Measurements from ENCODE around the gene FAF1.

FAF1 gene

DNA sequence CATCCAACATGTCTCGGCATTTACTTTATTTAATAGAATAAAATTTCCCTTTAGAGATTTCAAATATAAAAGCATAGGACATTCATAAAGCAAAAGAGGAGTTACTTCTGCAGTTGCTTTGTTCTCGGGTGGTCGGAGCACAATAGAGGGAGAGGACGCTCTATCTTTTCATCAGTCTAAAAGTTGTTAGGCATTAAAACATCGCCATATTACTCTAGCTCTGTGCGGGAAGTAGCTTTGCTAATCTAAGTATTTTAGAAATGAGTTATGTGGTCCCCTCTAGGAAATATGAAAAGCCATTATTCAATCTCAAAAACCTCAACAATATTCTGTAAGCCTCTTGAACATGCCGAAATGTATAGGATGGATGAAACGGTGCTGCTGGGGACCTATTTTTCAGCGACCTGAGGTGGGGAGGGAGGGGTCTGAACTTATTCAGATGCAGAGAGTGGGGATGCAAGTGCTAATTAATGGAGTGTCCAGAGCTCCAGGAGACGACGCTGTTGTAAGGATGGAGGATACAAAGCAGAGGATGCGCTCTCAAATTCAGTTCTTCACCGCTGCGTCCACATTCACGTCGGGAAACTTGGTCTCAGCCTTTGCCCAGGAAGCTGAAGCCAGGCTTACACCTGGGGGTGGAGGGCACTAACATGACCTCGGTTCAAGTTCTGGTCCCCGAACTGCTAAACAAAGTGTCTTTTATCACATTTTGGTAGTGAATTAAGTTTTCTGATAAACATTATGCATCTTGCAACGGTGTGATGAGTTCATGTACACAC lies 16.2 kb upstream of the FAF1 start (continued):
- TF ChIP-seq KLF8 (tag by site-specific recombination; IDR thresholded peaks at IDR 0.05) (no peak), ZNF600 (tag by site-specific recombination; IDR thresholded peaks at IDR 0.05) (peak; percentile 76), GLIS2 (tag by site-specific recombination; IDR thresholded peaks at IDR 0.05) (no peak), ZFP3 (tag by site-specific recombination; IDR thresholded peaks at IDR 0.05; ENCODE audit: low read depth) (no peak), ZSCAN16 (tag by site-specific recombination; IDR thresholded peaks at IDR 0.05) (no peak), ZNF223 (tag by site-specific recombination; IDR thresholded peaks at IDR 0.05) (no peak), HOXA7 (CRISPR knock-in tag; IDR thresholded peaks at IDR 0.05; ENCODE audit: borderline replicate concordance) (no peak), ZNF24 (tag by site-specific recombination; IDR thresholded peaks at IDR 0.05) (peak; percentile 72; the same call in 1 of the 2 replicates), ZNF324 (tag by site-specific recombination; IDR thresholded peaks at IDR 0.05) (no peak), ZNF10 (tag by site-specific recombination; IDR thresholded peaks at IDR 0.05) (no peak), ZNF157 (tag by site-specific recombination; IDR thresholded peaks at IDR 0.05) (no peak), ZNF777 (tag by site-specific recombination; IDR thresholded peaks at IDR 0.05; ENCODE audit: borderline replicate concordance) (0 out of 2 replicates have a peak, but pooled peaks have one; percentile 39), ZNF843 (tag by site-specific recombination; IDR thresholded peaks at IDR 0.05) (no peak), ZNF514 (tag by site-specific recombination; IDR thresholded peaks at IDR 0.05) (no peak), ZNF629 (tag by site-specific recombination; IDR thresholded peaks at IDR 0.05) (no peak), OVOL3 (tag by site-specific recombination; IDR thresholded peaks at IDR 0.05) (no peak), GLIS1 (tag by site-specific recombination; IDR thresholded peaks at IDR 0.05) (no peak; the same call in 1 of the 2 replicates), ZNF391 (tag by site-specific recombination; IDR thresholded peaks at IDR 0.05; ENCODE audit: borderline replicate concordance, low read depth) (no peak), SCRT1 (tag by site-specific recombination; IDR thresholded peaks at IDR 0.05; ENCODE audit: borderline replicate concordance) (no peak), ZNF670 (tag by site-specific recombination; IDR thresholded peaks at IDR 0.05; ENCODE audit: low read depth) (no peak), ZNF837 (tag by site-specific recombination; IDR thresholded peaks at IDR 0.05) (no peak), ZNF211 (tag by site-specific recombination; IDR thresholded peaks at IDR 0.05; ENCODE audit: low read depth) (no peak), ZNF585B (tag by site-specific recombination; IDR thresholded peaks at IDR 0.05) (no peak), ZNF626 (tag by site-specific recombination; IDR thresholded peaks at IDR 0.05) (no peak), ZBTB20 (tag by site-specific recombination; IDR thresholded peaks at IDR 0.05) (peak; percentile 76), ZNF529 (tag by site-specific recombination; IDR thresholded peaks at IDR 0.05; ENCODE audit: insufficient replicate concordance) (no peak), ZNF776 (tag by site-specific recombination; IDR thresholded peaks at IDR 0.05; ENCODE audit: borderline replicate concordance) (no peak), ZNF416 (tag by site-specific recombination; IDR thresholded peaks at IDR 0.05) (no peak), ZNF140 (tag by site-specific recombination; IDR thresholded peaks at IDR 0.05) (no peak), ZNF2 (tag by site-specific recombination; IDR thresholded peaks at IDR 0.05) (0 out of 2 replicates have a peak, but pooled peaks have one; percentile 59), ZNF677 (tag by site-specific recombination; IDR thresholded peaks at IDR 0.05) (no peak), KLF1 (tag by site-specific recombination; IDR thresholded peaks at IDR 0.05) (no peak), ZNF239 (tag by site-specific recombination; IDR thresholded peaks at IDR 0.05) (no peak), ZNF501 (tag by site-specific recombination; IDR thresholded peaks at IDR 0.05) (peak; percentile 53; the same call in 1 of the 2 replicates), ZNF560 (tag by site-specific recombination; IDR thresholded peaks at IDR 0.05; ENCODE audit: borderline replicate concordance) (no peak), ZNF114 (tag by site-specific recombination; IDR thresholded peaks at IDR 0.05) (no peak), ZIC2 (tag by site-specific recombination; IDR thresholded peaks at IDR 0.05) (no peak)
- TF ChIP-seq, protein P1, sequence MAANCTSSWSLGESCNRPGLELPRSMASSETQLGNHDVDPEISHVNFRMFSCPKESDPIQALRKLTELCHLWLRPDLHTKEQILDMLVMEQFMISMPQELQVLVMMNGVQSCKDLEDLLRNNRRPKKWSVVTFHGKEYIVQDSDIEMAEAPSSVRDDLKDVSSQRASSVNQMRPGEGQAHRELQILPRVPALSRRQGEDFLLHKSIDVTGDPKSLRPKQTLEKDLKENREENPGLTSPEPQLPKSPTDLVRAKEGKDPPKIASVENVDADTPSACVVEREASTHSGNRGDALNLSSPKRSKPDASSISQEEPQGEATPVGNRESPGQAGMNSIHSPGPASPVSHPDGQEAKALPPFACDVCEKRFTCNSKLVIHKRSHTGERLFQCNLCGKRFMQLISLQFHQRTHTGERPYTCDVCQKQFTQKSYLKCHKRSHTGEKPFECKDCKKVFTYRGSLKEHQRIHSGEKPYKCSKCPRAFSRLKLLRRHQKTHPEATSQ (tag by site-specific recombination; IDR thresholded peaks at IDR 0.05): no peak
- TF ChIP-seq, protein P2, sequence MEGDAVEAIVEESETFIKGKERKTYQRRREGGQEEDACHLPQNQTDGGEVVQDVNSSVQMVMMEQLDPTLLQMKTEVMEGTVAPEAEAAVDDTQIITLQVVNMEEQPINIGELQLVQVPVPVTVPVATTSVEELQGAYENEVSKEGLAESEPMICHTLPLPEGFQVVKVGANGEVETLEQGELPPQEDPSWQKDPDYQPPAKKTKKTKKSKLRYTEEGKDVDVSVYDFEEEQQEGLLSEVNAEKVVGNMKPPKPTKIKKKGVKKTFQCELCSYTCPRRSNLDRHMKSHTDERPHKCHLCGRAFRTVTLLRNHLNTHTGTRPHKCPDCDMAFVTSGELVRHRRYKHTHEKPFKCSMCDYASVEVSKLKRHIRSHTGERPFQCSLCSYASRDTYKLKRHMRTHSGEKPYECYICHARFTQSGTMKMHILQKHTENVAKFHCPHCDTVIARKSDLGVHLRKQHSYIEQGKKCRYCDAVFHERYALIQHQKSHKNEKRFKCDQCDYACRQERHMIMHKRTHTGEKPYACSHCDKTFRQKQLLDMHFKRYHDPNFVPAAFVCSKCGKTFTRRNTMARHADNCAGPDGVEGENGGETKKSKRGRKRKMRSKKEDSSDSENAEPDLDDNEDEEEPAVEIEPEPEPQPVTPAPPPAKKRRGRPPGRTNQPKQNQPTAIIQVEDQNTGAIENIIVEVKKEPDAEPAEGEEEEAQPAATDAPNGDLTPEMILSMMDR (tag by site-specific recombination; IDR thresholded peaks at IDR 0.05): peak; percentile 49
- TF ChIP-seq, protein P3, sequence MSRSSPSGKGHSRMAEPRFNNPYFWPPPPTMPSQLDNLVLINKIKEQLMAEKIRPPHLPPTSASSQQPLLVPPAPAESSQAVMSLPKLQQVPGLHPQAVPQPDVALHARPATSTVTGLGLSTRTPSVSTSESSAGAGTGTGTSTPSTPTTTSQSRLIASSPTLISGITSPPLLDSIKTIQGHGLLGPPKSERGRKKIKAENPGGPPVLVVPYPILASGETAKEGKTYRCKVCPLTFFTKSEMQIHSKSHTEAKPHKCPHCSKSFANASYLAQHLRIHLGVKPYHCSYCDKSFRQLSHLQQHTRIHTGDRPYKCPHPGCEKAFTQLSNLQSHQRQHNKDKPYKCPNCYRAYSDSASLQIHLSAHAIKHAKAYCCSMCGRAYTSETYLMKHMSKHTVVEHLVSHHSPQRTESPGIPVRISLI (tag by site-specific recombination; IDR thresholded peaks at IDR 0.05): no peak

All from HEK293 (cell line).